ENCODE measurements around the gene SART3.

Gene SART3

DNA sequence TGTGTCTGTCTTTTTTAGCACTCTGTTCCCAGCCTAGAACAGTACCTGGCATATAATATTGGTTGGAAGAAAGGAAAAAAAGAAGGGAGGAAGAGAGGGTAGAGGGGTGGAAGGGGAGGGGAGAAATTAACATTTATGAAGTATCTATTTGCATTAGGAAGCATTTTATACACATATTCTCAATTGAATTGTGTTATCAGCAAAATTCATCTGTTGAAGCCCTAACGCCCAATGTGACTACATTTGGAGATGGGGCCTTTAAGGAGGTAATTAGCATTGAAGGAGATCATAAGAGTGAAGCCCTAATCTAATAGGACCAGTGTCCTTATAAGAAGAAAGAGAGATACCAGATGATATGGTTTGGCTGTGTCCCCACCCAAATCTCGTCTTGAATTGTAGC is 76.1 kb downstream of the SART3 start:
- DNase-seq, result no peak

DNA sequence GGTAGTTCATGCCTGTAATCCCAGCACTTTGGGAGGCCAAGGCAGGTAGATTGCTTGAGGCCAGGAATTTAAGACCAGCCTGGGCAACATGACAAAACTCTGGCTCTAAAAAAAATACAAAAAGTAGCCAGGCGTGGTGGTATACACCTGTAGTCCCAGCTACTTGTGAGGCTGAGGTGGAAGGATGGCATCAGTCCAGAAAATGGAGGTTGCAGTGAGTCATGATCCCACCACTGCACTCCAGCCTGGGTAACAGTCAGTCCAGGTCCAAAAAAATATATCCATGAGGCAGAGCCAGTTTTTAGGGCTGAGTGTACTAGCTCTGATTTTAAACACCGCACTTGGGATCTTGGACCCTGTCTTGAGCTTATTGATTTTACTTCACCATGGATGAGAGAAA is 76.5 kb downstream of the SART3 start:
- no peak for DNase-seq

DNA sequence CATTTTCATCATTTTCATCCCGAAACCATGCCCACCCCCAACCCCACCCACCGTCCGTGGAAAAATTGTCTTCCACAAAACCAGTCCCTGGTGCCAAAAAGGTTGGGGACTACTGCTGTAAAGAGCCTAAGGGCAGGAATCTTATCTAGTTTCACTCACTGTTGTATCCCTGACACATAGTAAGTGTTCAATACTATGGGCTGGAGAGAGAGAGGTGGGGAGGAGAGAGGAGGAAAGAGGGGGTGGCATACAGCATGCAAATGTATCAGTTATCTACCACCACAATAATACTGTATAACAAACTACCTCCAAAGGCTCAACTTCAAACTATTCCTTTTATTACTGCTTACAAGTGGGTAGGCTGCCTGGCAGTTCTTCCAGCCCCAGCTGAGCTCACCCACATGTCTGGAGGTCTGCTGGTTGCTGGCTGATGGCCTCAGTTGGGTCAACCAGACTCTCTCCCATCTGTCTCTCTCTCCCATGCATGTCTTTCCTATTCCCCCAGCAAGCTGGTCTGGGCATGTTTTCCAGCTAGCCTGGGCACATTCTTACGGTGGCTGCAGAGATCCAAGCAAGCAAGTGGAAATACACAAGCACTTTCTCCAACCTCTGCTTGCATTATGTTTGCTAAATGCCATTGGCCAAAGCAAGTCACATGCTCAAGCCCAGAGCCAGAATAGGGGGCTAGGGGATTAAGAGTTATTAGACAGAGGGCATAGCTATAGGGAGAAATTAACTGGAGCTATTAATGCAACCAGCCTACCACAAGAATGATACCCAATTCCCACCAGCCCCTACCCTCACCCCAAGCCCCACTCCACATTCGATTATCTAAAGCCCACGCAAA is 77.5 kb downstream of the SART3 start:
- DNase-seq, result no peak

DNA sequence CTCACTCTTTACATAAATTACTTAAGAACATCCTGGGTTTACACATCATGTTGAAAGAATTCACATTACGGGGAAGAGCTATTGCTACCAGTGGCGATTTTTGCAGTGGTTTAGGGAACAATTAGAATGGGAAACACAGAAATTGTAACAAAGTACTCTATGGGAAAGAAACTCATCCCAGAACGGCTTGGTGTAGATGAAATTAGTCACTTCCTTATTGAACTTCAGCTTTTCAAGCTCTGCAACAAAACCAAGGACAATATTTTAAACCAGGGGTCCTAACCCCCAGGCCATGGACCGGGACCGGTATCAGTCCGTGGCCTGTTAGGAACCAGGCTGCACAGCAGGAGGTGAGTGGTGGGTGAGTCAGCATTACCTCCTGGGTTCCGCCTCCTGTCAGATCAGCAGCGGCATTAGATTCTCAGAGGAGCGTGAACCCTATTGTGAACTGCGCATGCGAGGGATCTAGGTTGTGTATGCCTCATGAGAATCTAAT is 78.2 kb downstream of the SART3 start:
- DNase-seq, result no peak

DNA sequence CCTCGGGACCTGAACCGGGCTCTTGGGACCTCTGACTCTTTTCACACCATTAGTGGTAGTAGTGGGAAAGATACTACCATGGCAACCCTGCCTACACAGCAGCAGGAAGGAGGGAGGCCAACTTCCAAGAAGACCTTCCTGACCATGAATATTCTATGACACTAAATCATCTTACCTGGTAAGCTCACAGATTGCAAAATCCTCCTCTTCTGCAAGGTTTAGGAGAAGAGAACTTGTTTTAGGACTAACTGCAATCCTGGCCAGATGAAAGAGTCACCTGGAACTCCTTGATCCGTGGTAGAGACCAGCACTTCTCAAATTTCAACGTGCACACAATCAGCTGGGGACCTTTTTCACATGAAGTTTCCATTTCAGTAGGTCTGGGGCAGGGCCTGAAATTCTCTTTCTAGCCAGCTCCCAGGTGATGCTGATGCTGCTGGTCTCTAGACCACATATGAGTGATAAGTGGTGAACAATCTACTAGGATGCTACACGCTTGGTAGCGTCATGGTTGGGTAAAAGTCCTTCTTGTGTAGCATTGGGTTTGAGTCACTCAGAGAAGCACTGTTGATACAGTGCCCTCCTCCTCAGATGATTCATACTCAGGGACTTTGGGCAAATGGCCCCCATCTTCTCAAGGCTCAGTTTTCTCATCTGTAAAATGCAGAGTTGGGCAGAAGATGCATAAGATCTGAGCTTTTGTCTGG is 81.5 kb downstream of the SART3 start:
- no peak for DNase-seq

DNA sequence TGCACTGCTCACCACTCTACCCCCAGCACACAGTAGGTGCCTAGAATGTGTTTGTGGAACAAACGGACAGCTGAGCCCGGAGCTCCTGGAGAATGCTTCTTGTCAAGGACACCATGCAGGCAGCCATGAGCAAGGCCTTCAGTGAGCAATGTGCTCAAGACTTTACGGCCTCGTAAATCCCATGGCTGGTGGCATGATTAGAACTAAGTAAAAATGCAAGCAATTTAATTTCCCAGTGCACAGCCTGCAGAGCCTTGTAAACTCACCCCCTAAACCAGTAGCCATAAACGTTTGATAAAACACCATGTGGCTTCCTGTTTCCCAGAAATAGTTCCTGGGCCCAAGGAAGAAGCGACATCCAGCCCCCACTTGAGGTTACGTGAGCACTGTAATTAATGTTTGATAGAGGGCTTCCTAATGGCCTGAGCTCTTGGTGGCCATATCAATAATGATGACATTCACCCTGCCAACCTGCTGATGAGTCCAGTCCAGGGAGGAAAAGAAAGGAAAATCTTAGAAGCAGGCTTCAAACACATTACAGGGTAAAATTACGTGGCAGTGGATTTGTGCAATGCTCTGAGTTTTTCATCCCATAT is 82.3 kb downstream of the SART3 start:
- no peak for DNase-seq

DNA sequence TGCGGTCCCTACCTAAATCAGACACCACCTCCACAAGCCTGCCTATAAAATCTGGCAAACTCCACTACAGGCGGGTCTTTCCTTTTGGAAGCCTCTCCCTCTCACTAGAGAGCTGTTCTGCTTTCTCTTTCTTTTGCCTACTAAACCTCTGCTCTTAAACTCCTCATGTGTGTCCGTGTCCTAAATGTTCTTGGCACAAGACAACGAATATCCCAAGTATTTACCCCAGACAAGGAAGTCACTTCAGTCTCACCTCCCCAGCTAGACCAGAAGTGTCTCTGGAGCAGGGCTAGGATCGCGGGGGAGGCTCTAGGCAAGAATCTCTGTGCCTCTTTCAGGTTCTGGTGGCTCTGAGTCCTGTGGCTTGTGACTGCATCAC is 83.1 kb downstream of the SART3 start:
- DNase-seq, result no peak

DNA sequence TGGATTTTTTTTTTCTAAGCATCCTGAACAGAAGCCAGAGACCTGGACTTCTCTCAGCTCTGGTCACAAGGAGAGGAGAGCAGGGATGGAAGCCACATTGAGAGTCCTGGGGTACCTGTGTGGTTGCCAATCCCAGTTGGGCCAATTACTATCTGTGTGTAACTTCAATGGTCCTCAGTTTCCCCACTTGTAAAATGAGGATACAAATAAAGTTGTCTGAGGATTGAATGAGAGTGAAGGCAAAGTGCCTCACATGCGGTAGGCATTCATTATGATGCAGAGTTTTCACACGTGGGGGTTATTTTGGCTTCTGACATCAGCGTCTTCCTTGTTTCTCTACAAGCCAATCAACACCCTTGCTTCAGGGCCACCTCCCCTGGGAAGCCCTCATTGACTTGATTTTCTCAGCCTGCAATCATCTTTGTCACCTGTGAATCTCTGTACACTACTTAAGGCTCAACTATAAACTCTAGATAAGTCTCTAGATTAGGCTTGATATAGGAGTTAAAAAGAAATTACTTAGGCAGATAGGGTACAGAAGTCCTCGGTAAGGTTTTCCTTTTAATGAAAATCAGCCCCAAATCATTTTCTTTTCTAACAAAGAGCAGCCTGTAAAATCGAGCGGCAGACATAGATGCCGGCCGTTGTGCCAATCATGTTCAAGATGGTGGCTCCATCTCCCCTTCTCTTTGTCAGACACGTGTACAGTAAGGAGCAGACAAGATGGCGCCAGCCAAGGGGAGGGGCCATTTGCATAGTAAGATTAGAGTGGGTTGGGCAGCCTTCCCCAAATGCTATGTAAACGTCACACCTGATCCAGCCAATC is 83.7 kb downstream of the SART3 start:
- no peak for DNase-seq

DNA sequence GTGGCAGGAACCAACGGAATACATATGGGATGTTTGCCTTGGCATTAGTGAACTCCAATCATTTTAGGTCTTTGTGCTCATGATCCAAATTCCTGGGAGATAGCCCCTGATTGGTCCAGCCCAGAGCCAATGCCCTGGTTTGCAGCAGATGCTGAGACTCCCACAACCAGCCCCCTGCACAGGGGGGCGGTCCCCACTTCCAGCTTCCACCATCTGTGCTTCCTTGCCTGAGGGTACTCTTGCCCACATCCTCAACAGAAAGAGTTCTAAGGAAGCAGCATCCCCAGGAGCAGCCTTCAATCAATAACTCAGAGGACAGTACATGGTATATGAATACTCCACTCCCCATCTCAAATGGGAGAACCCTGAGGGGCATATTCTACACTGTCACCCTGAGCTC is 85.6 kb downstream of the SART3 start:
- DNase-seq, result no peak

DNA sequence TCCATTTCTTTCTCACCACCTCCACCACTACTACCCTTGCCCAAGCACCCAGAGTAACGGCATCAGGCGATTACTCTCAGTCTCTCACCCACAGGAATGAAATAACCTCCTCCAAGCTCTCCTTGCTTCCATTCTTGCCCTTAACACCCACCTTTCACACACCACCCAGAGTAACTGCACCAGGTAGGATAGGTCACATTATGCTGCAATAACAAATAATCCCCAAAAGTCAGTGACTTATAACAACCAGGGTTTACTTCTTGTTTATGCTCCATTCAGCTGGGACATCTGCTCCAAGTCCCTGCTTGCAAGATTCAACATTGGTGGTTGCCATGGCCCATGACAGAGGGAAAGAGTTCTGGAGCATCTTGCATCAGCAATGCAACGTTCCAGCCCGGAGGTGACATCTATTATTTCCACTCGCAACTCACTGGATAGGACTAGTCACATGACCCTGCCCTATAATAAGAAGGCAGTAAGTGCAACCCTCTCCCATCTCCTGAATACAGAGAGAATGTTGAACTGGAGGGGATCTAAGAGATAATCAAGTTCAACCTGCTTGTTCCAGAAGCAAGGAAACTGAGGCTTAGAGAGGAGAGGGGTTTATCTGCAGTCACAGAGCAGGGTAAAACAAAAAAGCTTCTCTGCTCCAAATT is 87.4 kb downstream of the SART3 start:
- no peak for DNase-seq

Measured in midbrain (tissue), 1 donor.